Transverse colon (tissue), 4 donors: Measurements from ENCODE around the gene ZMIZ1. TPM values are rescaled to one million over a fixed set of nuclear protein-coding genes. Genes with fewer than 3 reads are reported as not detected.
A peak's percentile ranks its signal among the peaks of the same experiment; 100 is the strongest.

ENCODE experiments used
- DNase-seq: peaks from one replicate; pipeline ENCODE4 v3.0.0-alpha.2; 2019
- H3K27ac ChIP-seq, 4 donors: fragments of 200-600 bp; sonication (generic); 2 replicates each; pipeline ENCODE4 v1.5.1; 2016 to 2018; ENCODE audit warnings: inconsistent platforms in 4 of 4
- H3K27me3 ChIP-seq: fragments of 200-600 bp; sonication (generic); 2 replicates; pipeline ENCODE4 v1.5.1; 2017; ENCODE audit warnings: inconsistent platforms
- H3K36me3 ChIP-seq, 4 donors: fragments of 200-600 bp; sonication (generic); 2 replicates each; pipeline ENCODE4 v1.5.1; 2017 to 2019; ENCODE audit warnings: inconsistent platforms in 4 of 4
- H3K4me1 ChIP-seq, 4 donors: fragments of 200-600 bp; sonication (generic); 2 replicates each; pipeline ENCODE4 v1.5.1; 2017 to 2020; ENCODE audit warnings: inconsistent platforms in 4 of 4
- H3K4me3 ChIP-seq, 4 donors: fragments of 200-600 bp; sonication (generic); 1 replicate in 1 of 4; 2 replicates in 3 of 4; pipeline versions ENCODE4 v1.5.1 to v1.6.1; 2017 to 2019; ENCODE audit warnings: inconsistent platforms in 4 of 4
- H3K9me3 ChIP-seq, 2 donors: fragments of 200-600 bp; sonication (generic); 2 replicates each; pipeline ENCODE4 v1.5.1; 2017 to 2019; ENCODE audit warnings: inconsistent platforms in 2 of 2
- EP300 ChIP-seq: sonication (generic); formaldehyde crosslinking; IDR thresholded peaks from one replicate; pipeline ENCODE4 v1.6.1; 2017; ENCODE audit warnings: antibody characterized with exemption, low read depth
- POLR2A ChIP-seq: fragments of 450-650 bp; IDR thresholded peaks from one replicate; pipeline ENCODE4 v1.6.1; 2016; ENCODE audit warnings: antibody characterized with exemption, mild to moderate bottlenecking, moderate library complexity
- POLR2AphosphoS5 ChIP-seq, 3 donors: sonication (generic); formaldehyde crosslinking; IDR thresholded peaks; one replicate each; pipeline ENCODE4 v1.6.1; 2016; ENCODE audit warnings: antibody characterized with exemption in 3 of 3
- WGBS, 2 donors: methylation state at CpG; one replicate each; pipeline ENCODE4 v1.1.5; 2018; ENCODE audit warnings: low coverage in 1 of 2; 5-methylcytosine and 5-hydroxymethylcytosine counted together
- in situ Hi-C, 4 donors: fragments of 200-750 bp; cut with MboI; loops; one replicate each; pipeline versions ENCODE4 v1.15.0 to v1.15.1; 2017; ENCODE audit warnings: low sequenced_read_pairs in 3 of 4, low pct_ligation_motif_present in 1 of 4, low pct_unique_long_range_greater_than_20kb in 1 of 4
- intact Hi-C: fragments of 100-400 bp; cut with DNase I; formaldehyde crosslinking; loops from one replicate; pipeline ENCODE4 v1.15.1; 2023; ENCODE audit warnings: low total_unique reads
- total RNA-seq, 4 donors: library from RNA; depleted of rRNA; stranded (reverse); fragments of >200 nt; gene quantifications; one replicate each; pipeline ENCODE4 v1.1.0, GENCODE V29; 2016
- TF ChIP-seq, protein P1 (sequence below), 5 experiments: fragments of 200-600 bp in 3 of 5; fragments of 450-650 bp in 2 of 5; sonication (generic) in 3 of 5; IDR thresholded peaks; 1 replicate in 2 of 5; 2 replicates in 3 of 5; pipeline ENCODE4 v1.5.1; 2016 to 2017; ENCODE audit warnings: antibody characterized with exemption in 5 of 5, inconsistent platforms in 3 of 5, mild to moderate bottlenecking in 2 of 5, moderate library complexity in 1 of 5

Gene ZMIZ1
- total RNA-seq, 4 donors from 2014 or later = 32.0 to 108 (median 63.0) TPM

DNA sequence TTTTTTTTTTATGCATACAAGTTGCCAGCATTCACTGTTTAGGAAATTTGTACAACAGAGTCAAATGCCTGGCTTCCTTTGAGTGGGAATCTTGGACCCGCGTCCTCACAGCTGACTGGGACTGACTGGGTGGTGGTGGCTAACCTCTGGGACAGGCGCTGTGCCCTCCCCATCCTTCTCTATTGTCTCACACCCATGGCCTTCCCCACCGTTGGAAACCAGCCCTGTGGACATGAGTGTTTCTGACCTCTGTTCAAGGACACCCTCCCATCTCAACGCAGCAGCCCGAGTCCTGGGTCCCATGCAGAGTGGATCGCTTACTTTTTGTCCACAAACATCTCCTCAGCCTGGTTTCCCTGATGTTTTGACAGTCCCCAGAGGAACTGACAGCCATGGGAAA is 153.4 kb downstream of the ZMIZ1 start:
- in situ Hi-C loops = loop anchor here in 1 of 4 donors (25.0 kb wide), 1 partner anchor 1010 kb away; no protein-coding TSS in a partner anchor
- H3K9me3 ChIP-seq = no peaks in the 10 kb centered on the region
- peaks cover 25 to 54% (median 35%) of the 10 kb centered on the region in 4 donors for H3K4me1 ChIP-seq
- no peak for DNase-seq
- WGBS, 2 donors = 68% methylated on average over 7 of the region's 7 CpGs; no CpG with 5 or more reads in 1 of the 2 donors
- TF ChIP-seq POLR2A (no peak), POLR2AphosphoS5 (IDR thresholded peaks at IDR 0.05) (no peak), EP300 (no peak)
- TF ChIP-seq, protein P1, sequence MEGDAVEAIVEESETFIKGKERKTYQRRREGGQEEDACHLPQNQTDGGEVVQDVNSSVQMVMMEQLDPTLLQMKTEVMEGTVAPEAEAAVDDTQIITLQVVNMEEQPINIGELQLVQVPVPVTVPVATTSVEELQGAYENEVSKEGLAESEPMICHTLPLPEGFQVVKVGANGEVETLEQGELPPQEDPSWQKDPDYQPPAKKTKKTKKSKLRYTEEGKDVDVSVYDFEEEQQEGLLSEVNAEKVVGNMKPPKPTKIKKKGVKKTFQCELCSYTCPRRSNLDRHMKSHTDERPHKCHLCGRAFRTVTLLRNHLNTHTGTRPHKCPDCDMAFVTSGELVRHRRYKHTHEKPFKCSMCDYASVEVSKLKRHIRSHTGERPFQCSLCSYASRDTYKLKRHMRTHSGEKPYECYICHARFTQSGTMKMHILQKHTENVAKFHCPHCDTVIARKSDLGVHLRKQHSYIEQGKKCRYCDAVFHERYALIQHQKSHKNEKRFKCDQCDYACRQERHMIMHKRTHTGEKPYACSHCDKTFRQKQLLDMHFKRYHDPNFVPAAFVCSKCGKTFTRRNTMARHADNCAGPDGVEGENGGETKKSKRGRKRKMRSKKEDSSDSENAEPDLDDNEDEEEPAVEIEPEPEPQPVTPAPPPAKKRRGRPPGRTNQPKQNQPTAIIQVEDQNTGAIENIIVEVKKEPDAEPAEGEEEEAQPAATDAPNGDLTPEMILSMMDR (IDR thresholded peaks at IDR 0.05) = no peak
- H3K27me3 ChIP-seq = no peaks in the 10 kb centered on the region
- H3K27ac ChIP-seq = peak overlapping the region; percentile 65 to 89 (median 83)
- intact Hi-C loops = loop anchor here (5.0 kb wide), 1 partner anchor 50 kb away; no protein-coding TSS in a partner anchor
- H3K36me3 ChIP-seq = no peaks in the 10 kb centered on the region
- no peak overlapping the region for H3K4me3 ChIP-seq

DNA sequence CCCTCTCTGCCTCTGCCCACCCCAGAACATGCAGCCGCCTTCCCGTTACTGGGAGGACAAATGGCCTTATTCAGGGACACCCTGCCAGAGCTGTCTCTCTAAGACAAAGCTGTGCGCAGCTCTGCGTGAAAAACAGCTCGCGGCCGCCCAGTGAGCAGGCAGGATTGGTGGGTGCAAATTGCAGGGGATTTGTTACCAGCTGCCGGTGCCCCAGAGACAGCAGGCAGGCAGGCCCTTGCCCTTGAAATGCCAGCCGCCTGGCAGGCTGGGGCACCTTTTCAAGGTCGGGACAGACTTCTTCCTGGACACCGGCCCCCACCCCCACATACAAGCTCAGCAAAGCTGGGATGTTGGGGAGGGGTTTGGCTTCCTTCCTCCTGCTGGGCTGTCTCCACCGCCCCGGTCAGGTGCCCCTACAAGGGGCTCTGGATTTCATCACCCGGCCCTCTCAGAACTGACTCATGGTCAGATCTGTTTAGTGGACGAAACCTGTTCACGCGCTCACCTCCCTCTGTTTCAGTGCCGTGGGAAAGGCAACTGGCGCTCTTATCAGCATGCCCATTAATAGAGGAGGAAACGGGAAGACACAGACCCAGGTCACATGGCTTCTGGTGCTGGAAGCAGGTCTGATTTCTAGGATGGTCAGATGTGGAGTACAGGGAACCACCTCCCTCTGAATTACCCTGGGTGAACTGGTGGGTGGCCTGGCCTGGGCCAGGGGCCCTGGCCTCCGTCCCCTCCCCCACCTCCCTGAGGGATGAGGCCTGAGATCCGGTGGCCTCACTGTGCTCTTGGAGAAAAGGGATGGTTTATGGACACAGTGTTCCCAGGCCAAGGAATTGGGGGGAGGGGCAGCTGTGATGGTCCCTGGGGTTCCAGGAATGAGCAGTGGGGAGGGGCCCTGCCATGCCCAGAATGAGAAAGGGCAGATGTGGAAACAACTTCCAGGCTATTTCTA is 154.6 kb downstream of the ZMIZ1 start:
- 79% methylated on average over 19 of the region's 22 CpGs; no CpG with 5 or more reads in 1 of the 2 donors for WGBS, 2 donors
- Histone ChIP-seq H3K9me3 (no peaks in the 10 kb centered on the region), H3K36me3 (no peaks in the 10 kb centered on the region), H3K4me3 (no peak overlapping the region), H3K27me3 (no peaks in the 10 kb centered on the region), H3K27ac (peak overlapping the region; percentile 65 to 89 (median 83)), H3K4me1 (peaks cover 25 to 55% (median 35%) of the 10 kb centered on the region in 4 donors)
- in situ Hi-C loops = loop anchor here in 1 of 4 donors (25.0 kb wide), 1 partner anchor 1011 kb away; no protein-coding TSS in a partner anchor
- DNase-seq = peak; percentile 51
- peak; percentile 49 to 83 (median 76) for TF ChIP-seq POLR2AphosphoS5 (IDR thresholded peaks at IDR 0.05)
- TF ChIP-seq, protein P1 (IDR thresholded peaks at IDR 0.05) = no peak
- TF ChIP-seq EP300 = peak; percentile 95
- intact Hi-C loops = loop anchor here (5.0 kb wide), 1 partner anchor 49 kb away; no protein-coding TSS in a partner anchor

DNA sequence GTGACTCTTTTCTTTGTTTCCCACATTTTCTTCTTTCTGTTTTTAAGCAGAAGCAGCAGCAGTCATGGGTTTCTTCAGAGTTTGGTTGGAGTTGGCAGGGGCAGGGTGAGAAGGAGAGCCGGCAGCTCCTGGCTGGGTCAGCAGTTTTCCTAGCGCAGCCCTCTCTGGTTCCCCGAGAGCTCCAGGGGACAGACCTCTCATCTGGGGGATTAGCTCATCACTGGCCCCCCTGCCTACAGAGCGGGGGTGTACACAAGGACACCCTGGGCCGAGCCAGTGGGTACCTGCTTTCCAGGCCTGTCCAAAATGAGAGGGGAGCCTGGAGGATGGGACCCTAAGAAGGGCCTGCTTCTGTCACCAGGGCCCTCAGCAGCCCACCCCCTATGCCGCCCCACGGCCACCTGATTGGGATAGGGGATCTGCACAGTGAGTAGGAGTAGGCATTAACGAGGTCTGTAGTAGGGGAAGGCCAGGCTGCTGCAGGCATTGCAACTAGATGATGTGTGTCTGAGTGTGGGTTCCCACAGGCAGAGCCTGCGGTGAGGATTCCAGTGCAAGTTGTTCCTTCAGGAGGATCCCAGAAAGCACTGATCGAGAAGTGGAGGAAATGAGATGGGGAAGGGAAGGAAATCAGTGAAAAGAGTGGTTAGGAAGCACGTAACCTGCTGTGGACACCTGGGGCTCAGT is 155.6 kb downstream of the ZMIZ1 start:
- Histone ChIP-seq H3K27me3 (no peaks in the 10 kb centered on the region), H3K4me3 (no peak overlapping the region), H3K4me1 (peaks cover 28 to 52% (median 35%) of the 10 kb centered on the region in 4 donors), H3K36me3 (no peaks in the 10 kb centered on the region), H3K9me3 (no peaks in the 10 kb centered on the region), H3K27ac (peak overlapping the region; percentile 65 to 89 (median 83))
- 87 to 100% methylated on average over 1 to 11 of the region's 11 CpGs for WGBS, 2 donors
- no peak for DNase-seq
- in situ Hi-C loops = loop anchor here in 1 of 4 donors (25.0 kb wide), 1 partner anchor 1012 kb away; no protein-coding TSS in a partner anchor
- intact Hi-C loops = loop anchor here (5.0 kb wide), 1 partner anchor 48 kb away; no protein-coding TSS in a partner anchor
- TF ChIP-seq POLR2AphosphoS5 (IDR thresholded peaks at IDR 0.05) (no peak), POLR2A (no peak), EP300 (no peak)
- TF ChIP-seq, protein P1 (IDR thresholded peaks at IDR 0.05) = no peak
